NAMALWA (cell line): ENCODE data around the gene SLC4A4.

Source experiments
- DNase-seq: peaks from one replicate; pipeline ENCODE4 v3.0.0-alpha.2; 2015; ENCODE audit warnings: low spot score

SLC4A4 gene

GRCh38 chr4:71415491-71415890 is 76.7 kb downstream of the SLC4A4 start:
- DNase-seq = no peak

DNA sequence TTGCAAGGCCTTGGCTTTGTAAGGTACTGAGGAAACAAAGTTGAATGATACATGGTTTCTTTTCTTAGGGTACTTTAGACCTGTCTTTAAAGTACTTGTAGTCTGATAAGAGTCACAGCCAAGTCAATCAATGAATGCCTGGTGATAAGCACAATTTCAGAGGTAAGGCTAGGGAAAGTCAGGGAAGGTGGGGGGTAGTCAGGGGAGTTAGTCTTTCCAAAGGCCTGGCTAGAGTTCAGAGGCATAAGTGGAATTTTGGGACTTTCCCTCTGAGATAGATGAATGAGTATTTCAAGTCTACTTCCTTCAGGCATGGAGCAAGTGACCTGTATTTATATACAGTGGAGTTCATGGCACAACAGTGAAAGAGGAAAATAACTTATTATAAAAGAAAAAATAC is 78.3 kb downstream of the SLC4A4 start:
- DNase-seq = no peak

GRCh38 chr4:71426381-71427042 is 87.7 kb downstream of the SLC4A4 start:
- no peak for DNase-seq

GRCh38 chr4:71429106-71429505 is 90.3 kb downstream of the SLC4A4 start:
- DNase-seq = no peak

DNA sequence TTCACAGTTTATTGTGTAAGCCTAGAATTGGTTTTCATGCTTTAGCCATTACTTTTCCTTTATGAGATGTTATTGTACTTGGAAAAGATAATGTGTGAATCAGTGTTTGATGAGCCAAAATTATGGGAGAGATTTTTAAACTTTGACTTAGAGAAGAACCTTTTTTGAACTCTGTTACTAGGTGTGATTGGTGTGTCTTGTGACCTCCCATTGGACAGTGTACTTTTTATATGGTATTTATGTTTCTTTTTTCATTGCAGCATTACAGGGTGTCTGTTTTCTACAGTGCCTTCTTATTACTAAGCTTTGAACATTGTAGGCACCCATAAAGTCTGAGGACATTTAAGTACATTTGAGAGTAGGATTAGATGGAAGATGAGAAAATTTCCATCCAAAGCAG is 91.1 kb downstream of the SLC4A4 start:
- DNase-seq = no peak

GRCh38 chr4:71430609-71431008 is 91.8 kb downstream of the SLC4A4 start:
- no peak for DNase-seq

DNA sequence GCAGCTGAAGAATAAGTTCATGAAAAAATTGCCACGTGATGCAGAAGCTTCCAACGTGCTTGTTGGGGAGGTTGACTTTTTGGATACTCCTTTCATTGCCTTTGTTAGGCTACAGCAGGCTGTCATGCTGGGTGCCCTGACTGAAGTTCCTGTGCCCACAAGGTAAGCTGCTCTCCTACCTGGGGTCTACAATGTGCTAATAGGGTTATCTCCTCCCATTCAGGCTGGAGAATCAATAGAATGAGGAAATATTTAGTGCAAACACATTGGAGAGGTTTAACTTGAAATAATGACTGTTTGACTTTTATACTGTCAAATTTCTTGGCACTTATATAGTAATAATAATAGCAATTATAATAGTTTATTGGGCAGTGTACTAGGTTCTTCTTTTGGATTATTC is 101.8 kb downstream of the SLC4A4 start:
- no peak for DNase-seq

DNA sequence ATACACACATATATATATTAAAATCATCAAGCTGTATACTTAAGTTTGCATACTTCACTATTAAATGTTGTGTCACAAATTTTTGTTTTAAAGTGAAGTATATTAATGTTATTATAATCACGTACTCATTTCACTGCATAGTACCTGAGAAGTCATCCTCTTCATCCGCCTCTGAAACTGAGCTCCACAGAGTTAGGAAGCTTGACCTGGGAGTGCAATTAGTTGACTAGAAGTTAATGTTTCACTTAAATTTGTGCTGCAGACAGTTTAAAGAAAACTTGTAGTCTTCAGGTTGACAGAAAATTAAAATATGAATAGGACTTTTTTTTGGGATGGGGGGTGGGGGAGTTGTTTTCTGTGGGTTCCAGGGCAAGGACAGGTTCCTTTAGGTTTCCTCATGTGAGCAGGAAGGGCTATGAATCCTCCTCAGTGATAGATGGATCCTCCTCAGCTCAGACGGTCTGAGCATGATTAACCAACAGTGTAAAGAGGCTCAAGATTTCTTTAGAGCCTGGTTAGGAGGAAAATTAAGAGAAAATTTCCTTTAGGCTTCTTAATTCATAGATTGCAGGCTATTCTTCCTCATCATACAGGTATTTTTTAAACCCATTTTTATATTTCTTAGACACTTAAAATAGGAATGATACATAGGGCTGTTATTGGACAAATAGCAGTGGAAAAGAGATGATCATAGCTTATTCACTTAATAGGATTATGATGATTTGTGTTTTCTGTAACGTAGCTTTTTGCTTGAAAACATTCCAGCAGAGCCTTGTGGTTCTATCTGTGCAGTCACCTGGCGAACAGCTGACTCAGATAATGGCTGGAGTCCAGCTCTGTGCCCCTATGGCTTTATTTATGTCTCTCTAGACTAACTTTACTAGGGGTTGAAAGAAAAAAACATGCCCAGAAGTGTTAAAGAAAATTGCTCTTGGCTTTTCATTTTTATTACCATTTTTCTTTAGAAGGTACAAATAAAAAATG is 102.7 kb downstream of the SLC4A4 start:
- no peak for DNase-seq

- DNase-seq = no peak
Measured at GRCh38 chr4:71442336-71442735, 103.5 kb downstream of the SLC4A4 start.

DNA sequence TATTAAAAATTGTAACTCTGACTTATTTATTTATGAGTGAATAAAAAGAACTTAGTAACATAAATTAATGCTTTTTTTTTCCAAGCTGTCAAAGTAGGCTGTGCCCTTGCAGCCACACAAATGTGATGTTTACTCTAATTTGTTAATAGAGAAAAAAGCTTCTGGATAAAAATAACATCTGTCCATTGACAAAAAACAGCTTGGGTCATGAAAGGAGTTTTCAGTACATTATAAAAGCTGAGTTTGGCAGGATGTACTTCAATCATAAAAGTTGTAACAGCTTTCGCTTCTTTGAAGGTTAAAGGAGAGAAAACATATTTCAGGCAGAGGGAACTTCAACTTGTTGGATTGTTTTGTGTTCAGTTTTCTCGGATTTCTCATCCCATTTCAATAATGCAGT is 105.6 kb downstream of the SLC4A4 start:
- no peak for DNase-seq

DNA sequence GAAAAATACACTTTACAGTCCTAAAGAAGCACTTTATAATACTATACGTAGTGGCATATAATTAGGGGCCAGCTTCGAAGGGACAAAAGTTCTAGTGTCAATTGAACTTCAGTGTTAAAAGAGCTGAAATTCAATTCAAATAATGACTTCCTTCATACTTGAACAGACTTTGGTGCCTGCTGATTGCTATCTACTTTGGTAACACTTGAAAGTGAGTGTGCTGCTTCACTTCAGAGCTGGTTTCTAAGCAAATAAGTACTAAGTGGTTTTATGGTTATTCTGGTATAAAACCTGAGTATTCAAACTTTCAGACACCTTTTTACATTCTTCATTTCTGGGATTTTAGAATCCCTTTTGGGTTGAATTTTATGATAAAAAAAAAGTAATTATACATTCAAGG is 107.0 kb downstream of the SLC4A4 start:
- DNase-seq = no peak

DNA sequence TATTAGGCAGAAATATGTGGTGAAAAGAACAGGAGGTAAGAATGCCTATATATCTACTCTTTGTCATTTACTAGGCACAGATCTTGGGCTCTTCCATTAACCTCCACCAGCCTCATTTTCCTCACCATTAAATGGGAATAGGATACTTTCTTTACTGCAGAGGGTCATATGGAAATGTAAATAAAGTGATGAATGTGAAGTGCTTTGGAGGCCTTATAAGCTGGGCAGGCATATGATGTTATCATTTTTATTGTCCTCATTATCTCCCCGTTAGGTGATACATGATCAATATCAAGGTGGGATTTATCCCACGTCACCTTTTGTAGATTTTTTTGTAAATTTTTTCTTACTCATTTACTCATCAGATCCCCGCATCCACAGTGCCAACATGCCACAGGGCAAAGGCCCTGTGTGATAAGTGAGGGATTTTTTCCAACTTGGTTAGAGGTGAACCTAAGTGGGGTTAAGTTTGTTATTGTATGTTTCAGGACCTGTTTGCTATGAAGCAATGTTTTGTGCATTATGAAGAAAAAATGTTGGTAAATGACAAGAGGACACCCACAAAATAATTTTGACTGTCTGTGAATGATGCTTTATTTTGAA is 107.8 kb downstream of the SLC4A4 start:
- no peak for DNase-seq

DNA sequence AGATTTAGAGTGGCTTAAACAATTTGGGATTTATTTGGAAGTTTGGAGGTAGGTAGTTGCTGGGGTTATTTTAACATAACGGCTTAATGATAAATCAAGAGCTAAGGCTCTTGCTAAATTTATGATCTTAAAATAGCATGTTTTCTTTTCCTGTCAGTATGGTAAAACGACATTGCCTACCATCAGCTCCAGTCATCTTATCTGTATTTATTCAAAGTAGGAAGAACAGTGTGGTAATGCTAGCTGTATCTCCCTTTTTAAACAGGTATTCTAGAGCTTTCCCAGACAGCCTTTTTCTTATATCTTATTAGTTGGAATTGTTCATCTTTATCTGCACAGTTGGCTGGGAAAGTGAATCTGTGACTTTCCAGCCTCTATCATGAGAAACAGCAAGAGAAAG is 110.2 kb downstream of the SLC4A4 start:
- no peak for DNase-seq

GRCh38 chr4:71449878-71450277 is 111.1 kb downstream of the SLC4A4 start:
- no peak for DNase-seq

DNA sequence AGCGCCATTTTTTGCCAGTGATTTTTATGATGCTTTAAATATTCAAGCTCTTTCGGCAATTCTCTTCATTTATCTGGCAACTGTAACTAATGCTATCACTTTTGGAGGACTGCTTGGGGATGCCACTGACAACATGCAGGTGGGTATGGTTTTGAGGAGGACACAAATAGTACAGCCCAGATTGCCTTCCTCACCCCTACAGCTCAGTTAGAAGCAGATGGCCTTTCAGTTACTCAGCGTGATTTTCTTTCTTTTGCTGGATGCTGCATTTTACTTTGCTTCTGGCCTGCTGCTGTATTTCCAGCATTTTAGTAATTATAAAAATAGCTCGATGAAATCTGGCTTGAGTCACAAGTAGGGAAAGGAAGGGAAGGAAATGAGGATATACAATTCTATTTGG is 114.7 kb downstream of the SLC4A4 start:
- DNase-seq = no peak

- no peak for DNase-seq
Measured at GRCh38 chr4:71456841-71457240, 118.0 kb downstream of the SLC4A4 start.

DNA sequence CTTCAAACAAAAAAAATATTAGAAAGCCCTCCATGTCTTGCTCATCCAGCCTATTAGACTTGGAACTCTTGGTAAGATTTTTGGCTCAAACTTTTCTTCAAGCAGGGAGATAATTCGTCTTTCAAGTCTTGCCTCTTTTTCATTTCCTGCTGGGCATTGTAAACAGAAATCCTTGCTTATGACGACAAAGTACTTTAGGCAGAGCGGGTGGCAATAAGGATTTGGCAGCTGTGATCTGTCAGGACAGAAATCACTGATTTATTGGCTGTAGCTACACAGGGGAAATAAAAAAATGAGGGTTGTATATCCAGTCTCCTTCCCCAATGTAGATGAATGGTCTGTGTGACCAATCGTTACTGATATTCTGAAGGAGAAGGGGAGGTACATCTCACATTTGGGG is 121.6 kb downstream of the SLC4A4 start:
- no peak for DNase-seq

GRCh38 chr4:71461422-71461821 is 122.6 kb downstream of the SLC4A4 start:
- DNase-seq = no peak

DNA sequence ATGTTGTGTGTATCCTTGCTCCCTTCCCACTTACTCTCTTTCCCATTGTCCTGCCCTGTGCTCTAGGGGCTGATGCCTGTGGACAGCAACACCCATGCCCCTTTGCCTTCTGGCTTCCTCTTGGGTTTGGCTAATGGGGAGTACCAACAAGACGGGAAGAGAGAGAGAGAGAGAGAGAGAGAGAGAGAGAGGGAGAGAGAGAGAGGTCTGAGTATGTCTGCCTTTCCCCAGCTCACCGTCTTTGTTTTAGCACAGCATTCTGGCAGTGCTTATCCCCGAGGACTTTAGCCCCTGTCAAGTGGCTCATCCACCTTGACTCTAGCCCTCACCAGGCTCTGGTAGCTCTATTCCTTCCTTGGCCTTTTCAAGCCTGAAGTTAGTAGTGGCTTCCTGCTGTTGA is 128.0 kb downstream of the SLC4A4 start:
- DNase-seq = no peak

DNA sequence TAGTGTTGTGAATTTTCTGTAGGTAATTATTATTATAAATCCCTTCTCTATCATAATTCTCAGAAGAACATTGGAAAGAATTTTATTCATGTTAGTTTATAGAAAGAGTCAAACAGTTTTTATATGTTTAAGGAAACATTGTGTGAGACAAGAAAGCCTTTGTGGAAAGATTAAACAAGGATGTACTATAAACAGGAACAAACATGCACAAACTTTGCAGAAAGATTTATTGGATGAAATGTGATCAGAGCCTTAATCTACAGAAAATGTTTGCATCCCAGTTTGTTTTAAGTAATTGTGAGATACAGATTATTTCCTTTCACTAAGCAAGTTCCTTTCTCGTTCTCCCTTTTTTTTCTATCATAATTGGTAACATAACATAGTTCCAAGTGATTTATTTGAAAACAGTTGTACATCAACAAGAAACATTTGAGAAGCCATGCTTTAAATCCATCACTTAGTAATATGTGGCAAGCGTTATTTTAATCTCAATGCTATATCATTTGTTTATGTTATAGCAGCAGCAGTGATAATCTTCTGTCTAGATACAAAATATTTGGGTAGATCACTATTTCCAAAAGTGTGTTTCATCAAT is 129.4 kb downstream of the SLC4A4 start:
- no peak for DNase-seq

- no peak for DNase-seq
Measured at GRCh38 chr4:71469541-71469940, 130.7 kb downstream of the SLC4A4 start.

DNA sequence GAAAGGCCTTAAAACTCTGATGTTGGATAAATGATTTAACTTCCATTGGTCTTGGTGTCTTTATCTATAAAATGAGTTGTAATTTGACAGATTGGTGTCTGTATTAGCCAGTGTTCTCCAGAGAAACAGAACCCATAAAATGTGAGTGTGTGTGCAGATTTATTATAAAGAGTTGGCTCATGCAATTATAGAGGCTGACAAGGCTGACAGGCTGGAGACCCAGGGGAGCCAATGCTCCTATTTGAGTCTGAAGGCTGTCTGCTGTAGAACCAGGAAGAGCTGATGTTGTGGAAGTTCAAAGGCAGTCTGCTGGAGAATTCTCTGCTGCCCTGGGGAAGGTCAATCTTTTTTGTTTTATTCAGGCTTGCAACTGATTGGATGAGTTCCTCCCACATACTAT is 131.7 kb downstream of the SLC4A4 start:
- DNase-seq = no peak

GRCh38 chr4:71472946-71473345 is 134.1 kb downstream of the SLC4A4 start:
- DNase-seq = no peak
